ENCODE data around the gene ABCC8.

DNA sequence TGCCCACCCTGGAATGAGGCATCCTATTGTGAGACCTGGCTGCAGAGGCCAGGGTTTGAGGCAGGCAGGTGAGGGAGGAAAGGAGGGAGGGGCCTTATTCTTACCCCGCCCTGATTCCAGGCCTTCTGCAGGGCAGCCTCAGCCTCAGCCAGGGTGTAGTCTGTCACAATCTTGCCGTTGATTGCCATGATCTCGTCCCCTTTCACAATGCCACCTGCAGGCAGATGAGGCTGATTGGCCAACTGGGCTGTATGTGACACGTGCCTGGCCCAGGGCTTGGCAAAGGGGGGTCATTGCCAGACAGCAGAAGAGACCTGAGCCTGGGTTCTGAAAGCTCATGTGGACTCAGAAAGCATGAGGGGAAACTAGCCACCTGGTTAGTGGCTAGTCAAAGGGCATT is 21.4 kb upstream of the ABCC8 start:
- TF ChIP-seq, protein P1, sequence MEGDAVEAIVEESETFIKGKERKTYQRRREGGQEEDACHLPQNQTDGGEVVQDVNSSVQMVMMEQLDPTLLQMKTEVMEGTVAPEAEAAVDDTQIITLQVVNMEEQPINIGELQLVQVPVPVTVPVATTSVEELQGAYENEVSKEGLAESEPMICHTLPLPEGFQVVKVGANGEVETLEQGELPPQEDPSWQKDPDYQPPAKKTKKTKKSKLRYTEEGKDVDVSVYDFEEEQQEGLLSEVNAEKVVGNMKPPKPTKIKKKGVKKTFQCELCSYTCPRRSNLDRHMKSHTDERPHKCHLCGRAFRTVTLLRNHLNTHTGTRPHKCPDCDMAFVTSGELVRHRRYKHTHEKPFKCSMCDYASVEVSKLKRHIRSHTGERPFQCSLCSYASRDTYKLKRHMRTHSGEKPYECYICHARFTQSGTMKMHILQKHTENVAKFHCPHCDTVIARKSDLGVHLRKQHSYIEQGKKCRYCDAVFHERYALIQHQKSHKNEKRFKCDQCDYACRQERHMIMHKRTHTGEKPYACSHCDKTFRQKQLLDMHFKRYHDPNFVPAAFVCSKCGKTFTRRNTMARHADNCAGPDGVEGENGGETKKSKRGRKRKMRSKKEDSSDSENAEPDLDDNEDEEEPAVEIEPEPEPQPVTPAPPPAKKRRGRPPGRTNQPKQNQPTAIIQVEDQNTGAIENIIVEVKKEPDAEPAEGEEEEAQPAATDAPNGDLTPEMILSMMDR (IDR thresholded peaks at IDR 0.05): no peak
- TF ChIP-seq POLR2AphosphoS5 (IDR thresholded peaks at IDR 0.05) (no peak), POLR2A (IDR thresholded peaks at IDR 0.05) (no peak), EP300 (IDR thresholded peaks at IDR 0.05) (no peak)
